Activated T-cell treated with anti-CD3 and anti-CD28 coated beads, Interleukin-2, amount 50 U/mL, for 72 hours (primary cell): Measurements from ENCODE around the gene SCARB1. TPM values are rescaled to one million over a fixed set of nuclear protein-coding genes. Genes with fewer than 3 reads are reported as not detected.

Experiments used
- ATAC-seq, 2 donors: fragments of 150-1000 bp; cut with Tn5 transposase; replicated peaks in 1 of 2; 2 replicates each; pipeline ENCODE4 v1.10.0; 2021; ENCODE audit warnings: moderate library complexity in 2 of 2, mild to moderate bottlenecking in 1 of 2
- DNase-seq, 2 donors: peaks; one replicate each; pipeline ENCODE4 v3.0.0; 2021 to 2022; ENCODE audit warnings: mixed read lengths in 1 of 2
- H3K27ac Mint-ChIP-seq: one replicate; pipeline ENCODE4 v1.8.0; 2022; ENCODE audit warnings: mild to moderate bottlenecking, moderate library complexity, mixed read lengths
- H3K27me3 Mint-ChIP-seq: one replicate; pipeline ENCODE4 v1.8.0; 2022; ENCODE audit warnings: low read depth, mixed read lengths
- H3K36me3 Mint-ChIP-seq, 2 donors: one replicate each; pipeline ENCODE4 v1.8.0; 2022; ENCODE audit warnings: mixed read lengths in 2 of 2, mild to moderate bottlenecking in 1 of 2; ENCODE audit not compliant: insufficient read depth in 2 of 2
- H3K4me1 Mint-ChIP-seq: one replicate; pipeline ENCODE4 v1.8.0; 2022; ENCODE audit warnings: low read depth, mixed read lengths
- H3K4me3 Mint-ChIP-seq, 2 donors: one replicate each; pipeline ENCODE4 v1.8.0; 2022; ENCODE audit warnings: mild to moderate bottlenecking in 2 of 2, mixed read lengths in 2 of 2, moderate library complexity in 2 of 2
- H3K9me3 Mint-ChIP-seq, 2 donors: one replicate each; pipeline ENCODE4 v1.8.0; 2022; ENCODE audit warnings: mixed read lengths in 2 of 2
- total RNA-seq, 2 donors: library from RNA; stranded (reverse); gene quantifications; one replicate each; pipeline ENCODE4 v1.2.3, GENCODE V29; 2022

The SCARB1 gene
- total RNA-seq, 2 donors from 2014 or later, result 13.4 to 14.5 TPM

GRCh38 chr12:124752437-124753227 lies 111.0 kb downstream of the SCARB1 start:
- Mint-ChIP-seq H3K9me3 (peaks cover 7% of the 10 kb centered on the region in 2 donors), H3K36me3 (peaks cover 5 to 13% of the 10 kb centered on the region in 2 donors), H3K4me1 (peaks cover 9% of the 10 kb centered on the region), H3K27me3 (peaks cover 35% of the 10 kb centered on the region), H3K27ac (no peak overlapping the region), H3K4me3 (no peak overlapping the region)
- DNase-seq, result no peak
- no peak for ATAC-seq

GRCh38 chr12:124751654-124752355 lies 111.9 kb downstream of the SCARB1 start:
- peaks cover 2% of the 10 kb centered on the region in 2 donors for H3K9me3 Mint-ChIP-seq
- H3K36me3 Mint-ChIP-seq, result peaks cover 3 to 8% of the 10 kb centered on the region in 2 donors
- no peak for DNase-seq
- peaks cover 31% of the 10 kb centered on the region for H3K27me3 Mint-ChIP-seq
- ATAC-seq, result no peak
- H3K27ac Mint-ChIP-seq, result no peak overlapping the region
- H3K4me3 Mint-ChIP-seq, result no peak overlapping the region
- H3K4me1 Mint-ChIP-seq, result peaks cover 9% of the 10 kb centered on the region

DNA sequence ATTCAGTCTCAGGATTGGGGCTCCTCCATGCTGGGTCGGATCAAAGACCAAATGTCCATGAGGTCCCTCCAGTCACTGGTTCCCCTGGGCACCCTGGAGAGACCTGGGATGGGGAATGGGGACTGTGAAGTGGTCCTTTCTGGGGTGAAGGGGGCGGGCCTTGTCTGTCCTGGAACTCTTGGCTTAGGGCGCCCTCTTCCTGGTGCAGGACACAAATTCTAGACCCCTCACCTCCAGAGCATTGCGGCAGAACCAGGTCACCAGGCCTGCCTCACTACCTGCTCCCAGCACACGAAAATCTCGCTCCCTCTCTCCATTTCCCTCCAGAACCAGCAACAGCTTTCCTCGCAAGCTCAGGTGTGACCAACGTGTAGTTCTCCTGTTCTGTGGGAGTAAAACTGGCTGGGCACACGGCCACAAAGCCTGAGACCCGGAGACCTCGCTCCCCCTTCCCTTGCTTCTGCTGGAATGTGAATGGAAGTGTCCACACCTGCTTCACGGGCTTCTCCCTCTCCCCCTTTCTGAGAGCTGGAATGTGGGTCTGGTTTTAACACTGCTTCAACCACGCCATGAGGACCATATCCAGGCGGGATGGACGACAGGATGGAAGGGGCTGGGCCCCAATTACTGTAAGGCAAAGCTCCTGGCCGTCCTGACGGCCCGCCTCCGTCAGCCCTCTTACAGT lies 112.7 kb downstream of the SCARB1 start:
- H3K4me1 Mint-ChIP-seq, result peaks cover 16% of the 10 kb centered on the region
- ATAC-seq (no peak), DNase-seq (no peak)
- no peak overlapping the region for H3K4me3 Mint-ChIP-seq
- H3K9me3 Mint-ChIP-seq, result peaks cover 0 to 2% of the 10 kb centered on the region in 2 donors
- H3K27ac Mint-ChIP-seq, result no peak overlapping the region
- peaks cover 38% of the 10 kb centered on the region for H3K27me3 Mint-ChIP-seq
- peaks cover 2 to 6% of the 10 kb centered on the region in 2 donors for H3K36me3 Mint-ChIP-seq

DNA sequence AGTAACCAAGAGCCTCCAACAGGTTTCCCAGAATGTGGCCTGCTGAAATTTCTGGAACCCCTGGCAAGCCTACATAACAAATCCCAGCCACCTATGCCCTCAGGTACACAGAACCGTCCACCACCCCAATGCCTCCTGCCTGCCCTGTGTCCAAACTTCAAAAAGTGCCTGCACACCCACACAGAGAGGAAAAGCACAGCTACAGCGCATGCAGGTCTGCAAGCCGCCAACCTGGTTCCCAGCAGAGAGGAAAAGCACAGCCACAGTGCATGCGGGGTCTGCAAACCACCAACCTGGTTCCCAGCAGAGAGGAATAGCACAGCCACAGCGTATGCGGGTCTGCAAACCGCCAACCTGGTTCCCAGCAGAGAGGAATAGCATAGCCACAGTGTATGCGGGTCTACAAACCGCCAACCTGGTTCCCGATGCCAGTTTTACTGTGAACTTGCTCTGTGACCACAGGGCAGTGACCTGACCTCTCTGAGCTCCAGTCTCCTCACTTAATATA lies 113.5 kb downstream of the SCARB1 start:
- Mint-ChIP-seq H3K9me3 (peaks cover 0 to 2% of the 10 kb centered on the region in 2 donors), H3K27me3 (peaks cover 41% of the 10 kb centered on the region), H3K4me3 (no peak overlapping the region), H3K27ac (no peak overlapping the region), H3K4me1 (peaks cover 19% of the 10 kb centered on the region), H3K36me3 (peaks cover 2 to 6% of the 10 kb centered on the region in 2 donors)
- ATAC-seq (no peak), DNase-seq (no peak)

DNA sequence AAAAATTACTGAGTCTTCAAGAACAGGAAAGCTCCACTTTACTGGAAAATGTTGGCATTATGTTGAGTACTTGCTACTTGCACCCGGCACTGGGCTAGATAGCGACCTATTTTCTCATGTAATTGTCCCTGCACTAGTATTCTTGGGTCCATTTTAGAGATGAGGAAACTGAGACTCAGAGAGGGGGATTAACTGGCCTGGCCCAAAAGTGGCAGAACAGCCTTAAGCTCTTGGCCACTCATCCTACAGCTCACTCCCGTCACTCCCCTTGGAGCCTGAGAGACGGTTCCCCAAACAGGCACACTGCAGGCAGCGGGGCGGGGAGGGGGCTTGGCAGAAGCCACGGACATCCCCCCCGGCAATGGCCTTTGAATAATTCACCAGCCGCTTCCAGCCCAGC lies 113.9 kb downstream of the SCARB1 start:
- Mint-ChIP-seq H3K4me1 (peaks cover 14% of the 10 kb centered on the region), H3K36me3 (peaks cover 2 to 6% of the 10 kb centered on the region in 2 donors), H3K27ac (no peak overlapping the region), H3K9me3 (peaks cover 0 to 2% of the 10 kb centered on the region in 2 donors), H3K4me3 (no peak overlapping the region), H3K27me3 (peaks cover 39% of the 10 kb centered on the region)
- no peak for DNase-seq
- ATAC-seq, result no peak

DNA sequence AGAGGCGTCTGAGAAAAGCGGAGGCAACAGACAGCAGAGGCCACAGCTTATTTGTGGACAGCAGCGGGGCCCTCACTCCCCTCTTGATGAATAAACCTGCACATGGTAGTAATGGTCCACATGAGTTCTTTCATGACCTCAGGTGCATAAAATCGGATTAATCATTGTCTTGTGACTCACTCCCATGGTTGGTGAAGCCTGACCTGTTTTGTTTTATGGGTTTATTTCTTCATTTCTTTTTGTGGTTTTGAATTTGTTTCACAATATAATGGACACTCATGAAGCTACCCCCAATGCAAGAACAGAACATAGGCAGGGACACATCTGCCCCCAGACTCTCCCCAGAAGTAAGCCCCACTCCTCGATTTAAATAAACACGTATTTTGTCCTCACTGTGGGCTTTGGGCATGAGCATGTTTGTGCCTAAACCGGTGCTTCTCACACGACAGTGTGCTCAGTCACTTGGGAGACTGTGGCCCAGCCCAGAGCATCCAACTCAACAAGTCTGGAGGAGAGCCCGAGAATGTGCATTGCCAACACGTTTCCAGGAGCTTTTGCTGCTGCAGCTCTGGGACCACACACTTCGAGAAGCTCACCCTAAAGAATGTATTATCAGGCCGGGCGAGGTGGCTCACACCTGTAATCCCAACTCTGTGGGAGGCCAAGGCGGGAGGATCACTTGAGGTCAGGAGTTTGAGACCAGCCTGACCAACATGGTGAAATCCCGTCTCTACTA lies 116.1 kb downstream of the SCARB1 start:
- no peaks in the 10 kb centered on the region for H3K9me3 Mint-ChIP-seq
- peaks cover 14% of the 10 kb centered on the region for H3K4me1 Mint-ChIP-seq
- H3K4me3 Mint-ChIP-seq, result no peak overlapping the region
- H3K27me3 Mint-ChIP-seq, result peaks cover 33% of the 10 kb centered on the region
- ATAC-seq (peak in 1 of 2 donors; percentile 43), DNase-seq (no peak)
- no peaks in the 10 kb centered on the region for H3K36me3 Mint-ChIP-seq
- no peak overlapping the region for H3K27ac Mint-ChIP-seq

- Mint-ChIP-seq H3K27ac (no peak overlapping the region), H3K9me3 (no peaks in the 10 kb centered on the region), H3K4me1 (peaks cover 14% of the 10 kb centered on the region), H3K27me3 (peaks cover 32% of the 10 kb centered on the region), H3K4me3 (no peak overlapping the region), H3K36me3 (no peaks in the 10 kb centered on the region)
- no peak for DNase-seq
- ATAC-seq, result no peak
These were observed 116.8 kb downstream of the SCARB1 start for GRCh38 chr12:124746649-124747425.

- Mint-ChIP-seq H3K9me3 (no peaks in the 10 kb centered on the region), H3K4me1 (peaks cover 16% of the 10 kb centered on the region), H3K27ac (no peak overlapping the region), H3K4me3 (peak overlapping the region; percentile 13 to 67), H3K36me3 (no peaks in the 10 kb centered on the region), H3K27me3 (peaks cover 32% of the 10 kb centered on the region)
- no peak for DNase-seq
- ATAC-seq, result peak; percentile 29 to 41
These were observed 117.6 kb downstream of the SCARB1 start for GRCh38 chr12:124745891-124746570.

- peak overlapping the region in 1 of 2 donors; percentile 28 for H3K4me3 Mint-ChIP-seq
- ATAC-seq, result no peak
- H3K36me3 Mint-ChIP-seq, result no peaks in the 10 kb centered on the region
- peaks cover 22% of the 10 kb centered on the region for H3K4me1 Mint-ChIP-seq
- no peak overlapping the region for H3K27ac Mint-ChIP-seq
- peaks cover 32% of the 10 kb centered on the region for H3K27me3 Mint-ChIP-seq
- H3K9me3 Mint-ChIP-seq, result no peaks in the 10 kb centered on the region
- no peak for DNase-seq
These were observed 118.2 kb downstream of the SCARB1 start for GRCh38 chr12:124745465-124745890.

DNA sequence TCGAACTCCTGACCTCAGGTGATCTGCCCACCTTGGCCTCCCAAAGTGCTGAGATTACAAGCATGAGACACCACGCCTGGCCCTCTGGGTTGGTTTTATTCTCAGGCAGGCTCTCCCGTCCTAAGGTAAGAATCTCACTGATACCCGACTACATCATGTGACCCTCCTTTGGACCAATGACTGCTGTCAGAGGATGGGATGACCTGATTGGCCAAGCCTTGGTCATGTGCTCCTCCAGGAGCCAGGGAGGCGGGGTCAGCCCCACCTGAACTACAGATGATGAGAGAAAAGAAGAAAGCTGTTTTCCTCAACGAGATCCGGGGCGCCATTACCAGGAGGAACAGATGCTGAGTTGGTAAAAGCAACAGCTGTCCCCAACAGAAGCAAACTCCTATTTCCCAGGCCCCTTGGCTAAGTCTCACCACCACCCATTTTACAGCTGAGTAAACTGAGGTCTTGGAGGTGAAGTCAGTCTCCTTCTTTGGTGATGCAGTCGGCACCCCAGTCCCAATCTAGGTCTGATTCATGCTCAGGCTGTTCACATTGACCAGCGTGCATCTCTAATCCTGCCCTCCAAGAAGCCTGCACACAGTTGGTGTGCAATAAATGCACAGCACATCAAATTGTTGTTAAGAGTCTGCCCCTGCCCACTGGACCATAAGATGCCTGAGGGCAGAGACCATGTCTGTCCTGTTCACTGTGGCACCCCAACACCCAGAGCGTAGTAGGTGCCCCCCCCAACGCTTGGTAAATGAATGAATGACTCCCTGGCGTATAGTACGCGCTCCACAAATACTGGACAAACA lies 118.8 kb downstream of the SCARB1 start:
- Mint-ChIP-seq H3K36me3 (no peaks in the 10 kb centered on the region), H3K27ac (no peak overlapping the region), H3K9me3 (no peaks in the 10 kb centered on the region), H3K4me3 (no peak overlapping the region), H3K27me3 (peaks cover 27% of the 10 kb centered on the region), H3K4me1 (peaks cover 28% of the 10 kb centered on the region)
- no peak for DNase-seq
- no peak for ATAC-seq

DNA sequence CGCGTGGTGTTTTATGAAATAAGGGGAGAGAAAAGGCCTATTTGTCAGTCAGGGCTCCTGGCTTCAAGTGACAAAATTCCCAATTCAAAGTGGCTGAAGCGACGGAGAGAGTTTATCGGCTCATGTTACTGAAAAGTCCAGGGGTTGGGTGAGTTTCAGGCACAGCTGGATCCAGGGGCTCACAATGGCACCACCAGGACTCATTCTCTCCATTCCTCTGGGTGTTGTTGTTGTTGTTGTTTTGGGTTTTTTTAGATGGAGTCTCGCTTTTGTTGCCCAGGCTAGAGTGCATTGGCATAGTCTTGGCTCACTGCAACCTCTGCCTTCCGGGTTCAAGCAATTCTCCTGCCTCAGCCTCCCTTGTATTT lies 119.4 kb downstream of the SCARB1 start:
- DNase-seq (no peak), ATAC-seq (no peak)
- no peaks in the 10 kb centered on the region for H3K9me3 Mint-ChIP-seq
- peaks cover 33% of the 10 kb centered on the region for H3K4me1 Mint-ChIP-seq
- H3K27ac Mint-ChIP-seq, result no peak overlapping the region
- peaks cover 26% of the 10 kb centered on the region for H3K27me3 Mint-ChIP-seq
- H3K4me3 Mint-ChIP-seq, result no peak overlapping the region
- no peaks in the 10 kb centered on the region for H3K36me3 Mint-ChIP-seq
